Right lobe of liver (tissue), 6 donors: ENCODE results near the gene PPP2R5B. TPM values are rescaled to one million over a fixed set of nuclear protein-coding genes. Genes with fewer than 3 reads are reported as not detected.

Experiments
- ATAC-seq, 4 donors: fragments of 200-7000 bp; cut with Tn5 transposase; one replicate each; pipeline ENCODE4 v1.9.1; 2020; ENCODE audit warnings: mild to moderate bottlenecking in 4 of 4, moderate library complexity in 4 of 4
- DNase-seq, 3 donors: peaks; one replicate each; pipeline ENCODE4 v3.0.0-alpha.2; 2020
- H3K27ac ChIP-seq, 3 donors: fragments of 200-600 bp; one replicate each; pipeline ENCODE4 v1.8.0; 2022
- H3K27me3 ChIP-seq, 2 donors: fragments of 200-600 bp; one replicate each; pipeline ENCODE4 v1.8.0; 2022
- H3K36me3 ChIP-seq, 4 donors: fragments of 200-600 bp; sonication (generic) in 1 of 4; one replicate each; pipeline versions ENCODE4 v1.5.1 to v1.8.0; 2017 to 2022; ENCODE audit warnings: control low read depth in 1 of 4
- H3K4me1 ChIP-seq, 4 donors: fragments of 200-600 bp; sonication (generic) in 1 of 4; one replicate each; pipeline versions ENCODE4 v1.5.1 to v1.8.0; 2017 to 2022; ENCODE audit warnings: control low read depth in 1 of 4
- H3K4me3 ChIP-seq, 3 donors: fragments of 200-600 bp; one replicate each; pipeline ENCODE4 v1.8.0; 2022
- H3K9me3 ChIP-seq, 4 donors: fragments of 200-600 bp; sonication (generic) in 1 of 4; one replicate each; pipeline versions ENCODE4 v1.5.1 to v1.8.0; 2017 to 2022; ENCODE audit warnings: control low read depth in 1 of 4
- CTCF ChIP-seq, 4 donors: fragments of 200-600 bp in 3 of 4; fragments of 450-650 bp in 1 of 4; IDR thresholded peaks; one replicate each; pipeline versions ENCODE4 v1.5.1 to v1.8.0; 2016 to 2022; ENCODE audit warnings: antibody characterized with exemption in 4 of 4, mild to moderate bottlenecking in 2 of 4
- POLR2A ChIP-seq: fragments of 450-650 bp; IDR thresholded peaks from one replicate; pipeline ENCODE4 v1.6.1; 2017; ENCODE audit warnings: antibody characterized with exemption, mild to moderate bottlenecking
- WGBS: methylation state at CpG from one replicate; pipeline ENCODE4 v1.1.6; 2018; ENCODE audit warnings: low coverage, low lambda C conversion rate; ENCODE audit not compliant: insufficient coverage; ENCODE audit errors: missing lambda C conversion rate; 5-methylcytosine and 5-hydroxymethylcytosine counted together
- intact Hi-C, 2 donors: fragments of 100-400 bp; cut with DNase I; formaldehyde crosslinking; loops; one replicate each; pipeline versions ENCODE4 v1.11.2 to v1.14.1; 2022
- long read RNA-seq: library from polyadenylated mRNA; unstranded; transcript quantifications from one replicate; pipeline ENCODE4 v2.0.0, GENCODE V29; 2019
- total RNA-seq, 6 experiments: library from RNA; depleted of rRNA in 2 of 6; stranded (reverse); fragments of >200 nt in 2 of 6; fragmentation: NEBNext Ultra II Directional in 3 of 6; extraction: Animal tissue kit (Norgen Biotek cat#: 25700) in 3 of 6; gene quantifications; one replicate each; pipeline versions ENCODE4 v1.1.0 to v1.2.4, GENCODE V29; 2016 to 2023
- donor health status: DM: no; HTN: yes; CAD: no.
- donor health status: DM: no; HTN: no; CAD: no.
- donor health status: DM: no; HTN: no; CAD: no.
- donor health status: DM: no; HTN: yes; CAD: no.
- donor health status: DM: no; HTN: yes; CAD: no.

PPP2R5B gene
- total RNA-seq = 10 to 100 TPM in 1 of 6 experiments, 1 to 10 TPM in 5; 6.8 to 12.6 (median 8.9) TPM
- long read RNA-seq = 0 reads

- peaks cover 0 to 7% (median 2%) of the 10 kb centered on the region in 4 donors for H3K4me1 ChIP-seq
- H3K27me3 ChIP-seq = no peaks in the 10 kb centered on the region
- intact Hi-C loops = loop anchor here in 1 of 2 donors (10.0 kb wide), 1 partner anchor 61 kb away; no protein-coding TSS in a partner anchor
- 2% methylated on average over 9 of the region's 47 CpGs for WGBS
- peak within 1 kb of the TSS; percentile 79 to 97 (median 89) for H3K4me3 ChIP-seq
- no peaks in the 10 kb centered on the region for H3K9me3 ChIP-seq
- peak; percentile 86 for TF ChIP-seq POLR2A
- TF ChIP-seq CTCF (IDR thresholded peaks at IDR 0.05) = no peak
- peak; percentile 95 to 97 (median 96) for DNase-seq
- peaks cover 0 to 2% (median 0%) of the 10 kb centered on the region in 4 donors for H3K36me3 ChIP-seq
- peak within 1 kb of the TSS; percentile 94 to 98 (median 94) for H3K27ac ChIP-seq
- peak; percentile 95 to 97 (median 96) for ATAC-seq
Measured at GRCh38 chr11:64923944-64924909, at the start of gene PPP2R5B. PPP2R5B (plus strand) TSS chr11:64924689; CDS start chr11:64925735, 1,046 bp downstream.

DNA sequence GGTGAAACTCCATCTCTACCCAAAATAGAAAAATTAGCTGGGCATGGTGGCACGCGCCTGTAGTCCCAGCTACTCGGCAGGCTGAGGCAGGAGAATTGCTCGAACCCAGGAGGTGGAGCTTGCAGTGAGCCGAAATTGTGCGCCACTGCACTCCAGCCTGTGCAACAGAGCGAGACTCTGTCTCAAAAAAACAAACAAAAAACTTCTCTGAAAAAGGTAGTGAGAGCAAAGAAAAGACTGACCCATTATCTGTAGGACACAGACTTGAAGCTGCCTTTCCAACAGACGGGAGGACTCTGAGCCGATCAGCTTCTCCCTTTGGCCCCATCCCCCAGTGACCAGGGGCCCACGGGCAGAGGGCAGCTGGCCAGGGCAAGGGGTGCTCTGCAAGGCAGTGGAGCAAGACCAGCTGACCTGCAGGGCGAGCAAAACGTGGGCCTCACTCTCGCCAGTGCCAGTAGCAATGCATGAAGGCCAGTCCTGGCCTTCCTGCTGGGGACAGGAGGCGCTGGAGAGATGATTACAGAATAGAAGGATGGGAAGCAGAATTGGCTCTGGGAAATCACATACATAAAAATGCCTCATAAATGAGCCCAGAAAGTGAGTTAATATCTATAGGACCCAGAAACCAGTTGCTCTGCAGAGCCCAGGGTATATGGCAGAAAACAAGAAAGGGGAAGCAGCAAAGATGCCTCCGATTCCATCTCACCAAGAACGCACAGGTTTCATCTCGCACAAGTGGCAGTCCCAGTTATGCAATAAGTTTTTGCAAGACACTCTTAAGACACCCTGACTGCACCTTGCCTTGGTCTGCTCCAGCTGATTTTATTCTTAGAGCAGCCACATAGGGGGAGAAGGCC, 48.9 kb upstream of the PPP2R5B start:
- ATAC-seq = peak; percentile 0 to 22 (median 4)
- peak in 2 of 4 donors; percentile 9 to 26 for TF ChIP-seq CTCF (IDR thresholded peaks at IDR 0.05)
- TF ChIP-seq POLR2A = no peak
- peak overlapping the region; percentile 16 to 47 (median 39) for H3K27ac ChIP-seq
- H3K9me3 ChIP-seq = no peaks in the 10 kb centered on the region
- peak overlapping the region in 2 of 3 donors; percentile 5 to 87 for H3K4me3 ChIP-seq
- intact Hi-C loops = no loop called here
- 35% methylated on average over 15 of the region's 17 CpGs for WGBS
- no peaks in the 10 kb centered on the region for H3K27me3 ChIP-seq
- no peaks in the 10 kb centered on the region for H3K36me3 ChIP-seq
- peaks cover 3 to 69% (median 34%) of the 10 kb centered on the region in 4 donors for H3K4me1 ChIP-seq
- DNase-seq = peak in 2 of 3 donors; percentile 89 to 91

GRCh38 chr11:64876229-64876750, 48.2 kb upstream of the PPP2R5B start:
- H3K36me3 ChIP-seq = no peaks in the 10 kb centered on the region
- intact Hi-C loops = no loop called here
- no peak for ATAC-seq
- peak overlapping the region in 2 of 3 donors; percentile 8 to 39 for H3K27ac ChIP-seq
- peaks cover 3 to 62% (median 30%) of the 10 kb centered on the region in 4 donors for H3K4me1 ChIP-seq
- WGBS = 28% methylated on average over 3 of the region's 11 CpGs
- H3K27me3 ChIP-seq = no peaks in the 10 kb centered on the region
- TF ChIP-seq CTCF (IDR thresholded peaks at IDR 0.05) (no peak), POLR2A (no peak)
- peak overlapping the region in 2 of 3 donors; percentile 77 to 87 for H3K4me3 ChIP-seq
- peak in 1 of 3 donors; percentile 57 for DNase-seq
- no peaks in the 10 kb centered on the region for H3K9me3 ChIP-seq

DNA sequence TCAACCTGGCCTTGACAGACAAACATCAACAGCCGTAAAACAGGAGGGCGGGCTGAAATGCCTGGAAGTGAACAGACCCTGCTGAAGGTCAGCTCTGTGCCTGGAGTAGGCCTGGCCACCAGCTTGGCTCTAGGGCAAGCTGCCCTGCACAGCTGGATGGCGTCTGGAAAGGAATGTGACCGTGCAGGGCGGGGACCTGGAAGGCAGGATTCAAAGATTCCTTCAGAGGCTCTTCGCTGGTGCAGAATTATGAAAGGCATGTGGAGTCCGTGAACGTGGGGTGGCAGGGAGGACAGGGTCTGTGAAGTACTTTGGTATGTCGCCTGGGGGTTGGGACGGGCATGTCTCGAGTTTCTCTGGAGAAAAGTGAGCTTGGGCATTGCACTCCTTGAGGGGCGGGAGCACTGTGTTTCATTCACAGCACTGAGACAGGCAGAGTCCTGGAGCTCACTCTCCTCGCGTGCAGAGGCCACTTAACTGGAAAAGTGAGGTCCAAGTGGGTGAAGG, 47.6 kb upstream of the PPP2R5B start:
- peak overlapping the region in 2 of 3 donors; percentile 8 to 47 for H3K27ac ChIP-seq
- H3K9me3 ChIP-seq = no peaks in the 10 kb centered on the region
- intact Hi-C loops = no loop called here
- WGBS = 26% methylated on average over 11 of the region's 14 CpGs
- peak in 1 of 3 donors; percentile 54 for DNase-seq
- H3K36me3 ChIP-seq = no peaks in the 10 kb centered on the region
- peak overlapping the region; percentile 77 to 87 (median 79) for H3K4me3 ChIP-seq
- no peaks in the 10 kb centered on the region for H3K27me3 ChIP-seq
- TF ChIP-seq CTCF (IDR thresholded peaks at IDR 0.05) (no peak), POLR2A (no peak)
- H3K4me1 ChIP-seq = peaks cover 3 to 56% (median 27%) of the 10 kb centered on the region in 4 donors
- no peak for ATAC-seq
